Measurements from ENCODE around the gene ABCA8.
"Not testable (repeated sequence)": the region's sequence is repeated elsewhere in the genome, so short reads cannot be mapped to it uniquely, and the experiment has no call there.

DNA sequence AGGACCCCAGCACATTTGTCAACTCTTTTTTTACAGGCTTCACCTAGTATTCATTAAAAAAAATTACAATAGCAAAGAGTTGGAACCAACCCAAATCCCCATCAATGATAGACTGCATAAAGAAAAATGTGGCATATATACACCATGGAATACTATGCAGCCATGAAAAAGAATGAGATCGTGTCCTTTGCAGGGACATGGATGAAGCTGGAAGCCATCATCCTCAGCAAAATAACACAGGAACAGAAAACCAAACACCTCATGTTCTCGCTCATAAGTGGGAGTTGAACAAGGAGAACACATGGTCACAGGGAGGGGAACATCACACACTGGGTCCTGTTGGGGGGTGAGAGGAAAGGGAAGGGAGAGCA lies 11.4 kb downstream of the ABCA8 start:
- TF ChIP-seq EZH2 (IDR thresholded peaks at IDR 0.05; ENCODE audit: insufficient read depth, low read length); CTCF (IDR thresholded peaks at IDR 0.05; ENCODE audit: insufficient read depth, low read depth, low read length): not testable (repeated sequence)
